ENCODE measurements around the gene FAM117B. TPM values are rescaled to one million over a fixed set of nuclear protein-coding genes. Genes with fewer than 3 reads are reported as not detected.
"Not testable (repeated sequence)": the region's sequence is repeated elsewhere in the genome, so short reads cannot be mapped to it uniquely, and the experiment has no call there.

FAM117B gene
- total and polyA plus RNA-seq, 8 donors = 1.9 to 49.8 (median 13.3) TPM

DNA sequence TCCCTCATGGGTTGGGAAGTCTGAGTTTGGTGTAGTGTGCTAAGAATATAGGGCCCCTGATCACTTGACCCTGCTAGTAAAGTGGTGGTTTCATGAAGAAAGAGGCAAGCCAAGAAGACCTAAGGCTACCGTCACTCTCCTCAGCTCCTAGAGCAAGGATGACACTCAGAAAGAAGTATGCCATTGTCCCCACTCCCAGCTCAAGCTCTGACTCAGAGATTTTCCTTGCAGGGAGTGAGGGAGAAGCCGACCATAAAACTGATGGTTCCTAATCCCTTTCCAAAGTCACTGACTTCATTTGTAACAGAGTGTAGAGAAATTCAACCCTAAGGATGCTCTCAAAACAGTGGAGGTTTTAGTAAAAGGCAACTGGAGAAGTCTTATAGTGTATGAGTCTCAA, 155.9 kb downstream of the FAM117B start:
- peaks cover 6 to 20% (median 18%) of the 10 kb centered on the region in 4 donors for H3K36me3 ChIP-seq
- no peak for TF ChIP-seq EP300 (IDR thresholded peaks at IDR 0.05)
- TF ChIP-seq POLR2AphosphoS5 (IDR thresholded peaks at IDR 0.05) = no peak
- TF ChIP-seq POLR2A (IDR thresholded peaks at IDR 0.05) = no peak
- TF ChIP-seq, protein P1, sequence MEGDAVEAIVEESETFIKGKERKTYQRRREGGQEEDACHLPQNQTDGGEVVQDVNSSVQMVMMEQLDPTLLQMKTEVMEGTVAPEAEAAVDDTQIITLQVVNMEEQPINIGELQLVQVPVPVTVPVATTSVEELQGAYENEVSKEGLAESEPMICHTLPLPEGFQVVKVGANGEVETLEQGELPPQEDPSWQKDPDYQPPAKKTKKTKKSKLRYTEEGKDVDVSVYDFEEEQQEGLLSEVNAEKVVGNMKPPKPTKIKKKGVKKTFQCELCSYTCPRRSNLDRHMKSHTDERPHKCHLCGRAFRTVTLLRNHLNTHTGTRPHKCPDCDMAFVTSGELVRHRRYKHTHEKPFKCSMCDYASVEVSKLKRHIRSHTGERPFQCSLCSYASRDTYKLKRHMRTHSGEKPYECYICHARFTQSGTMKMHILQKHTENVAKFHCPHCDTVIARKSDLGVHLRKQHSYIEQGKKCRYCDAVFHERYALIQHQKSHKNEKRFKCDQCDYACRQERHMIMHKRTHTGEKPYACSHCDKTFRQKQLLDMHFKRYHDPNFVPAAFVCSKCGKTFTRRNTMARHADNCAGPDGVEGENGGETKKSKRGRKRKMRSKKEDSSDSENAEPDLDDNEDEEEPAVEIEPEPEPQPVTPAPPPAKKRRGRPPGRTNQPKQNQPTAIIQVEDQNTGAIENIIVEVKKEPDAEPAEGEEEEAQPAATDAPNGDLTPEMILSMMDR (IDR thresholded peaks at IDR 0.05) = no peak
- intact Hi-C loops (cut with DNase I; ENCODE audit: low total_unique reads) = no loop called here
- H3K27me3 ChIP-seq = no peaks in the 10 kb centered on the region
- H3K27ac ChIP-seq = no peak overlapping the region
- no peaks in the 10 kb centered on the region for H3K4me1 ChIP-seq
- H3K4me3 ChIP-seq = no peak overlapping the region
- no peak for DNase-seq
- WGBS, 5 donors = 91 to 100% (median 96%) methylated on average over 2 of the region's 2 CpGs
- H3K9me3 ChIP-seq = no peaks in the 10 kb centered on the region

DNA sequence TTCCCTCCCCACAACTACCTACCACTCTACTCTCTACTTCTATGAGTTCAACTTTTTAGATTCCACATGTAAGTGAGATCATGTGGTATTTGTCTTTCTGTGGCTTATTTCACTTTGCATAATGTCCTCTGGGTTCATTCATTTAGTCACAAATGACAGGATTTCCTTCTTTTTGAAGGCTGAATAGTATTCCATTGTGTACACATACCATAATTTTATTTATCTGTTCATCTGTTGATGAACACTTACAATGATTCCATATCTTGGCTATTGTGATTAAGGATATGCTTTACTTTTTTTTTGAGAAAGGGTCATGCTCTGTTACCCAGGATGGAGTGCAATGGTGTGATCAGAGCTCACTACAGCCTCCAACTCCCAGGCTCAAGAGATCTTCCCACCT, 163.2 kb downstream of the FAM117B start:
- H3K36me3 ChIP-seq = peaks cover 0 to 15% (median 8%) of the 10 kb centered on the region in 4 donors
- DNase-seq = no peak
- no peak overlapping the region for H3K4me3 ChIP-seq
- no peaks in the 10 kb centered on the region for H3K27me3 ChIP-seq
- H3K9me3 ChIP-seq = peaks cover 0 to 9% (median 0%) of the 10 kb centered on the region in 4 donors
- intact Hi-C loops (cut with DNase I; ENCODE audit: low total_unique reads) = no loop called here
- H3K27ac ChIP-seq = no peak overlapping the region
- peaks cover 0 to 7% (median 0%) of the 10 kb centered on the region in 4 donors for H3K4me1 ChIP-seq
- TF ChIP-seq POLR2A (IDR thresholded peaks at IDR 0.05) (no peak), EP300 (IDR thresholded peaks at IDR 0.05) (no peak), POLR2AphosphoS5 (IDR thresholded peaks at IDR 0.05) (no peak)
- TF ChIP-seq, protein P1 (IDR thresholded peaks at IDR 0.05) = no peak

DNA sequence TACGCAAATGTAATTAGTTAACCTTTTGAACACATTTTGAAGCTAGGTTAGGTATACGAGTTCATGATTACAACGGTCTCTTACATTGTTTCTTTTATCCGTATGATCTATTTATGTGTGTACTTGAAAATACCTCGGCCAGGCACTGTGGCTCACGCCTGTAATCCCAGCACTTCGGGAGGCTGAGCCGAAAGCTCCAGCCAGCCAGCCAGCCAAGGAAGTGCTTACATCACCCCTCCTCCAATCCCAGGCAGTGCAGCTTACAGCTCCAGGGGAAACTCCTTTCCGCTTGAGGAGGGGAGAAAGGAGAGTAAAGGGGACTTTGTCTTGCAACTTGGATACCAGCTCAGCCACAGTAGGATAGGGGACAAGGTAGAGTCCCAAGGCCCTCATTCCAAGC, 171.1 kb downstream of the FAM117B start:
- H3K4me3 ChIP-seq; H3K9me3 ChIP-seq; H3K27me3 ChIP-seq; intact Hi-C loops (cut with DNase I; ENCODE audit: low total_unique reads): not testable (repeated sequence)
- peaks cover 7 to 21% (median 12%) of the 10 kb centered on the region in 4 donors for H3K4me1 ChIP-seq
- DNase-seq = peak in 1 of 2 donors; percentile 25
- H3K36me3 ChIP-seq = peaks cover 0 to 16% (median 0%) of the 10 kb centered on the region in 4 donors
- 66 to 81% (median 72%) methylated on average over 9 of the region's 9 CpGs for WGBS, 5 donors
- peak overlapping the region in 1 of 5 donors; percentile 11 for H3K27ac ChIP-seq

DNA sequence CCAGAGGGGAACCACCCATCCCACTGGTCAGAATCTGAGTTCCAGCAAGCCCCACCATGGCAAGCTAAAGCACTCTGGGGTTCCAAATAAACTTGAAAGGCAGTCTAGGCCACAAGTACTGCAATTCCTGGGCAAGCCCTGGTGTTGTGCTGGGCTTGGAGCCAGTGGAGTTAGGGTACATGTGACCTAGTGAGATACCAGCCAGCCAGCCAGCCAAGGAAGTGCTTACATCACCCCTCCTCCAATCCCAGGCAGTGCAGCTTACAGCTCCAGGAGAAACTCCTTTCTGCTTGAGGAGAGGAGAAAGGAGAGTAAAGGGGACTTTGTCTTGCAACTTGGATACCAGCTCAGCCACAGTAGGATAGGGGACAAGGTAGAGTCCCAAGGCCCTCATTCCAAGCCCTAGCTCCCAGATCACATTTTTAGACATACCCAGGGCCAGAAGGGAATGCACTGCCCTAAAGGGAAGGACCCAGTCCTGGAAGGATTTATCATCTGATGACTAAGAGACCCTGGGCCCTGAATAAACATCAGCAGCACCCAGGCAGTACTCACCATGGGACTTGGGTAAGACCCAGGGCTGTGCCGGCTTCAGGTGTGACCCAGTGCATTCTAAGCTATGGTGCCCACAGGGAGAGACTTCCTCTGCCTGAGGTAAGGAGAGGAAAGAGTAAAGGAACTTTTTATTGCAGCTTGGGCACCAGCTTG, 172.8 kb downstream of the FAM117B start:
- H3K27ac ChIP-seq = peak overlapping the region; percentile 21 to 77 (median 60)
- WGBS, 5 donors = 52 to 67% (median 55%) methylated on average over 1 of the region's 1 CpG
- TF ChIP-seq POLR2AphosphoS5 (IDR thresholded peaks at IDR 0.05) = peak in 2 of 3 donors; percentile 16 to 47
- H3K27me3 ChIP-seq; H3K4me3 ChIP-seq; H3K9me3 ChIP-seq; intact Hi-C loops (cut with DNase I; ENCODE audit: low total_unique reads): not testable (repeated sequence)
- peak; percentile 65 to 89 for DNase-seq
- H3K4me1 ChIP-seq = peaks cover 7 to 14% (median 12%) of the 10 kb centered on the region in 4 donors
- H3K36me3 ChIP-seq = peaks cover 0 to 21% (median 0%) of the 10 kb centered on the region in 4 donors

DNA sequence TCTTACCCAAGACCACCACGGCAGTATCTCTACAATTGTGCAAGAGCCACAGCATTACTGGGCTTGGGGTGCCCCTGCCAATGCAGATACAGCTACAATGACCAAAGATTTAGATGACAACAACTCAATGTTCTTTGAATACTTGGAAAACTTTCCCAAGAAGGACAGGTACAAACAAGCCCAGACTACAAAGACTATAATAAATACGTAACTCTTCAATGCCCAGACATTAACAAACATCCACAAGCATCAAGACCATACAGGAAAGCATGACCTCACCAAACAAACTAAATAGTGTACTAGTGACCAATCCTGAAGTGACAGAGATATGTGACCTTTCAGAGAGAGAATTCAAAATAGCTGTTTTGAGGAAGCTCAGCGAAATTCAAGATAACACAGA, 174.0 kb downstream of the FAM117B start:
- no peak for DNase-seq
- Histone ChIP-seq H3K36me3 (peaks cover 0 to 21% (median 0%) of the 10 kb centered on the region in 4 donors), H3K4me1 (peaks cover 7 to 14% (median 12%) of the 10 kb centered on the region in 4 donors), H3K27ac (no peak overlapping the region), H3K4me3 (no peak overlapping the region), H3K27me3 (no peaks in the 10 kb centered on the region), H3K9me3 (peaks cover 0 to 5% (median 0%) of the 10 kb centered on the region in 4 donors)
- intact Hi-C loops (cut with DNase I; ENCODE audit: low total_unique reads) = no loop called here
- WGBS, 5 donors = 91 to 96% (median 92%) methylated on average over 3 of the region's 3 CpGs
- TF ChIP-seq EP300 (IDR thresholded peaks at IDR 0.05) = no peak
- no peak for TF ChIP-seq POLR2A (IDR thresholded peaks at IDR 0.05)
- no peak for TF ChIP-seq POLR2AphosphoS5 (IDR thresholded peaks at IDR 0.05)
- TF ChIP-seq, protein P1 (IDR thresholded peaks at IDR 0.05) = no peak
